Muscle of leg (tissue), 11 donors: Measurements from ENCODE around the gene UNC45A. TPM values are rescaled to one million over a fixed set of nuclear protein-coding genes. Genes with fewer than 3 reads are reported as not detected.
"Not testable (repeated sequence)": the region's sequence is repeated elsewhere in the genome, so short reads cannot be mapped to it uniquely, and the experiment has no call there.

ENCODE experiments used
- DNase-seq: peaks from one replicate; pipeline ENCODE4 v3.0.0; 2013
- H3K27ac ChIP-seq: one replicate; pipeline ENCODE4 v1.5.1; 2013; ENCODE audit warnings: mild to moderate bottlenecking, low read length, control low read depth
- H3K27me3 ChIP-seq: one replicate; pipeline ENCODE4 v1.6.1; 2013; ENCODE audit warnings: low read length; ENCODE audit not compliant: control insufficient read depth, insufficient read depth
- H3K36me3 ChIP-seq: one replicate; pipeline ENCODE4 v1.6.1; 2013; ENCODE audit warnings: low read length; ENCODE audit not compliant: control insufficient read depth, insufficient read depth
- H3K4me1 ChIP-seq: one replicate; pipeline ENCODE4 v1.6.1; 2013; ENCODE audit warnings: low read length; ENCODE audit not compliant: control insufficient read depth, insufficient read depth
- H3K4me3 ChIP-seq: one replicate; pipeline ENCODE4 v1.5.1; 2013; ENCODE audit warnings: low read length, control low read depth
- H3K9me3 ChIP-seq: replicated peaks from 2 replicates; pipeline ENCODE4 v1.6.1; 2013; ENCODE audit warnings: low read depth, low read length; ENCODE audit not compliant: control insufficient read depth
- WGBS: methylation state at CpG from one replicate; pipeline ENCODE4 v1.1.5; 2013; ENCODE audit warnings: missing lambda C conversion rate; ENCODE audit not compliant: insufficient coverage; 5-methylcytosine and 5-hydroxymethylcytosine counted together
- polyA plus RNA-seq, 8 donors: library from polyadenylated mRNA; unstranded; fragments of 120-200 nt; gene quantifications; one replicate each; pipeline versions ENCODE4 v1.2.1 to v1.2.3, GENCODE V29; 2013; ENCODE audit warnings: inconsistent platforms in 1 of 8, low replicate concordance in 1 of 8; ENCODE audit not compliant: insufficient read length in 8 of 8, insufficient read depth in 1 of 8
- total RNA-seq: library from RNA; stranded (reverse); fragments of 120-200 nt; gene quantifications from one replicate; pipeline ENCODE4 v1.2.4, GENCODE V29; 2013

The UNC45A gene
- total and polyA plus RNA-seq, 9 donors, result 22.7 to 39.9 (median 29.4) TPM

DNA sequence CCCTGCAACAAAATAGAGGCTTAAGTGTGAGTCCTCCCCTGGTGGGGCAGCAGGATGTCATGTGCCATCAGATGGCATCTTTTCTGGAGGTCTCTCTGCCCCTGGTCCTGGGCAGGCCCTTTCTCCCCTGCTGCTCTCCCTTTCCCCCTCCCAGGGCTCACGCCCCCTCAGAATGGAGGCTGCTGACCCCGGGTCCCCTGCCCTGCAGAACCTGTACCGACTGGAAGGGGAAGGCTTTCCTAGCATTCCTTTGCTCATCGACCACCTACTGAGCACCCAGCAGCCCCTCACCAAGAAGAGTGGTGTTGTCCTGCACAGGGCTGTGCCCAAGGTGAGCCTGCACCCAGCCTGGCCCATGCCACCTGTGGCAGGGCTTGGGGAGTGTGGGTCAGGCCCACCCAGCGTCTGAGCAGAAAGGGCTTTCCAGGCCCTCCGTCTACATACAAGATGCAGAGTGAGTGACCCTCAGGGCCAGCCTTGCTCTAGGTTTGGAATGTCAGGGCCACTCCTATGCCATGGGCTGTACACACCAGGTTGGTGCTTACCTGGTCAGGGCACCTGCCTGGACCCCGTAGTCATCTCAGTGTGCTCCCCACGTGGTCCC lies 43.6 kb upstream of the UNC45A start:
- no peak overlapping the region for H3K4me3 ChIP-seq
- H3K4me1 ChIP-seq, result peaks cover 2% of the 10 kb centered on the region
- no peak overlapping the region for H3K27ac ChIP-seq
- WGBS, result 92% methylated on average over 6 of the region's 8 CpGs
- no peak for DNase-seq
- no peaks in the 10 kb centered on the region for H3K27me3 ChIP-seq
- peaks cover 79% of the 10 kb centered on the region for H3K36me3 ChIP-seq
- H3K9me3 ChIP-seq, result no peaks in the 10 kb centered on the region

DNA sequence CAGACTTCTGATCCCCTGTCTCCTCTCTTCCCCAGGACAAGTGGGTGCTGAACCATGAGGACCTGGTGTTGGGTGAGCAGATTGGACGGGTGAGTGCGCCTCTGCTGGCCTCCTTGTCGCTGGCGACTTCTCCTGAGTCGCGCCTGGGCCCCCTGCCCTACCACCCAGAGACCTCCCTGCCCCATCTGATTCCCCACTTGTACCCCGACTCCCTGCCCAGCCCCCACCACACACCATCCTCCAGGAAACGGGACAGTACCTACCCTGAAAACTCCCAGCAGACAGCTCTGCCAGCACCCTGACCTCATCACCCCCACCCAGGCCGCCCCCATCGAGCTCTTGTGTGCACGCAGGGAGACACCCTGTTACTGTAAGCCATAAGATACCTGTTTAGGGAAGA lies 43.1 kb upstream of the UNC45A start:
- Histone ChIP-seq H3K36me3 (peaks cover 74% of the 10 kb centered on the region), H3K4me3 (no peak overlapping the region), H3K27ac (no peak overlapping the region), H3K4me1 (no peaks in the 10 kb centered on the region), H3K9me3 (no peaks in the 10 kb centered on the region), H3K27me3 (no peaks in the 10 kb centered on the region)
- WGBS, result 93% methylated on average over 8 of the region's 11 CpGs
- DNase-seq, result no peak

DNA sequence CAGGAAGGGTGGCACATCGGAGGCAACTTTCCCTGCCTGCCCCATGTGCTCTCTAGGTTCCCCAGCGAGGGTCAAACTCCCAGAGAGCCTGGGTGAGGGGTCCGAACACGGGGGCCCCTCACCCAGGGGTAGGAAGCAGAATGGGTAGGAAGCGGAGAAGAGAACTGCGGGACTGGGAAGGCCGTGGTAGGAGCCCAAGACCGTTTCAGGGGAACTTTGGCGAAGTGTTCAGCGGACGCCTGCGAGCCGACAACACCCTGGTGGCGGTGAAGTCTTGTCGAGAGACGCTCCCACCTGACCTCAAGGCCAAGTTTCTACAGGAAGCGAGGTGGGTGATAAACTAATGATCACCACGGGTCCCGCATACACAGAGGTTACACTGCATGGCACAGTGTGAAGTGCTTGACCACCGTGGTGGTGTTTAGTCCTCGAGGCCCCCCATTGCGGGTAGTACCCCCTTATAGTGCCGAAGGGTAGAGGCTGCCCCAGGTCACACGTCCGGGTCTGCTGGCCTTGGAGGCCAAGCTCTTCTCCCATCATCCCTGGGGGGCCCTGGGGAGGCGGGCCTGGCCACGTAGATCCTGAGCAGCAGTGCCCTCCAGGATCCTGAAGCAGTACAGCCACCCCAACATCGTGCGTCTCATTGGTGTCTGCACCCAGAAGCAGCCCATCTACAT lies 42.4 kb upstream of the UNC45A start:
- Histone ChIP-seq H3K36me3 (peaks cover 67% of the 10 kb centered on the region), H3K27ac (no peak overlapping the region), H3K4me1 (no peaks in the 10 kb centered on the region), H3K27me3 (no peaks in the 10 kb centered on the region), H3K9me3 (no peaks in the 10 kb centered on the region), H3K4me3 (no peak overlapping the region)
- DNase-seq, result no peak
- WGBS, result 95% methylated on average over 27 of the region's 29 CpGs

DNA sequence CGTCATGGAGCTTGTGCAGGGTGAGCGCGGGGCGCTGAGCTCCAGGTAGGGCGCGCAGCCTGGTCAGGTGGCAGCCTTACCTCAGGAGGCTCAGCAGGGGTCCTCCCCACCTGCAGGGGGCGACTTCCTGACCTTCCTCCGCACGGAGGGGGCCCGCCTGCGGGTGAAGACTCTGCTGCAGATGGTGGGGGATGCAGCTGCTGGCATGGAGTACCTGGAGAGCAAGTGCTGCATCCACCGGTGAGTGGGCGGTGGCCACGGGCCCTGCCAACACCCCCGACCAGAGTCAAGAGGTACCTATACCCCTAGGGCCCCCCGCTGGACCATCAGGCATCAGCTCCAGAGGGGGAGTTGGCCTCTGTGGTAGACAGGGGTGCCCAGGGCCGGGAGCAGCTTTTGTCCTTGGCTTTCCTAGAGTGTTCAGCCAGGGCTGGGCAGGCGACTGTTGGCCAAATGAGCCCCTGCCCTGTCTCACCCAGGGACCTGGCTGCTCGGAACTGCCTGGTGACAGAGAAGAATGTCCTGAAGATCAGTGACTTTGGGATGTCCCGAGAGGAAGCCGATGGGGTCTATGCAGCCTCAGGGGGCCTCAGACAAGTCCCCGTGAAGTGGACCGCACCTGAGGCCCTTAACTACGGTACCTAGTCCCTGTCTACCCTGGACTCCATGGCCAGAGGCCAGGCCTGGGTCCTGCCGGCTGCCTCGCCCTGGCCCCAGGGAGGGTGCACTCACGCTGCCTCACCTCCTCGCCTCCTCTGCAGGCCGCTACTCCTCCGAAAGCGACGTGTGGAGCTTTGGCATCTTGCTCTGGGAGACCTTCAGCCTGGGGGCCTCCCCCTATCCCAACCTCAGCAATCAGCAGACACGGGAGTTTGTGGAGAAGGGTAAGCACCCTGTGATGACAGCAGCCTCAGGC lies 41.7 kb upstream of the UNC45A start:
- Histone ChIP-seq H3K27ac (no peak overlapping the region), H3K4me1 (no peaks in the 10 kb centered on the region), H3K27me3 (no peaks in the 10 kb centered on the region), H3K36me3 (peaks cover 61% of the 10 kb centered on the region), H3K9me3 (no peaks in the 10 kb centered on the region), H3K4me3 (no peak overlapping the region)
- WGBS, result 84% methylated on average over 26 of the region's 33 CpGs
- DNase-seq, result no peak

- Histone ChIP-seq H3K27ac (no peak overlapping the region), H3K27me3 (no peaks in the 10 kb centered on the region), H3K4me3 (no peak overlapping the region), H3K9me3 (no peaks in the 10 kb centered on the region), H3K36me3 (peaks cover 48% of the 10 kb centered on the region), H3K4me1 (no peaks in the 10 kb centered on the region)
- DNase-seq, result peak; percentile 27
- 54% methylated on average over 9 of the region's 10 CpGs for WGBS
Observed at GRCh38 chr15:90895571-90896117, 39.4 kb upstream of the UNC45A start.

GRCh38 chr15:90897131-90897655 lies 37.9 kb upstream of the UNC45A start:
- H3K36me3 ChIP-seq, result peaks cover 33% of the 10 kb centered on the region
- H3K27me3 ChIP-seq, DNase-seq, H3K9me3 ChIP-seq, H3K4me3 ChIP-seq, H3K27ac ChIP-seq, H3K4me1 ChIP-seq: not testable (repeated sequence)
- WGBS, result 84% methylated on average over 4 of the region's 14 CpGs

- Histone ChIP-seq H3K36me3 (peaks cover 18% of the 10 kb centered on the region), H3K4me3 (no peak overlapping the region), H3K9me3 (no peaks in the 10 kb centered on the region), H3K27ac (no peak overlapping the region), H3K4me1 (peaks cover 15% of the 10 kb centered on the region), H3K27me3 (no peaks in the 10 kb centered on the region)
- DNase-seq, result peak; percentile 33
- WGBS, result 80% methylated on average over 2 of the region's 14 CpGs
Observed at GRCh38 chr15:90901175-90902039, 33.7 kb upstream of the UNC45A start.

GRCh38 chr15:90902040-90902839 lies 32.8 kb upstream of the UNC45A start:
- Histone ChIP-seq H3K36me3 (peaks cover 26% of the 10 kb centered on the region), H3K9me3 (no peaks in the 10 kb centered on the region), H3K4me1 (peaks cover 15% of the 10 kb centered on the region), H3K4me3 (peak overlapping the region; percentile 77), H3K27me3 (no peaks in the 10 kb centered on the region), H3K27ac (peak overlapping the region; percentile 94)
- under 1% methylated on average over 71 of the region's 71 CpGs for WGBS
- DNase-seq, result peak; percentile 91
